Stimulated activated CD4-positive, alpha-beta T cell treated with anti-CD3 and anti-CD28 coated beads, TNF-alpha, amount 100 ng/mL, for 1 hour (primary cell): ENCODE data around the gene SUMO3.

Source experiments
- DNase-seq, 3 donors: peaks; one replicate each; pipeline ENCODE4 v3.0.0-alpha.2; 2020; ENCODE audit warnings: low read depth in 3 of 3, low spot score in 1 of 3

SUMO3 gene

GRCh38 chr21:44817914-44818639, at the start of gene SUMO3:
TSS of gene SUMO3 (minus strand) at chr21:44818062. CDS start at chr21:44817968, 94 bp downstream.
- peak; percentile 62 to 81 (median 79) for DNase-seq

GRCh38 chr21:44867464-44867863, 49.6 kb upstream of the SUMO3 start:
- no peak for DNase-seq

- DNase-seq: no peak
Observed at GRCh38 chr21:44866780-44867179, 48.9 kb upstream of the SUMO3 start.

GRCh38 chr21:44865561-44866280, 47.9 kb upstream of the SUMO3 start:
- no peak for DNase-seq

GRCh38 chr21:44862869-44863685, 45.2 kb upstream of the SUMO3 start:
- DNase-seq: no peak

- DNase-seq: no peak
Observed at GRCh38 chr21:44858791-44859190, 40.9 kb upstream of the SUMO3 start.

- no peak for DNase-seq
Observed at GRCh38 chr21:44858291-44858690, 40.4 kb upstream of the SUMO3 start.

- no peak for DNase-seq
Observed at GRCh38 chr21:44857127-44857892, 39.4 kb upstream of the SUMO3 start.

GRCh38 chr21:44856131-44856530, 38.3 kb upstream of the SUMO3 start:
- no peak for DNase-seq

- DNase-seq: no peak
Observed at GRCh38 chr21:44855572-44855971, 37.7 kb upstream of the SUMO3 start.

- no peak for DNase-seq
Observed at GRCh38 chr21:44854664-44855446, 37.0 kb upstream of the SUMO3 start.

GRCh38 chr21:44854391-44854663, 36.5 kb upstream of the SUMO3 start:
- DNase-seq: no peak

GRCh38 chr21:44853601-44854390, 35.9 kb upstream of the SUMO3 start:
- DNase-seq: no peak

- DNase-seq: no peak
Observed at GRCh38 chr21:44850905-44851657, 33.2 kb upstream of the SUMO3 start.

GRCh38 chr21:44850208-44850800, 32.4 kb upstream of the SUMO3 start:
- DNase-seq: no peak

GRCh38 chr21:44849616-44850130, 31.8 kb upstream of the SUMO3 start:
- DNase-seq: no peak

GRCh38 chr21:44848821-44849521, 31.1 kb upstream of the SUMO3 start:
- DNase-seq: no peak
